Hippocampal formation (tissue), 2 donors: Measurements from ENCODE around the gene RTEL1.

Source experiments
- DNase-seq, 2 donors: peaks; one replicate each; lab custom pipeline; 2025; lab: John Stamatoyannopoulos, UW

Gene RTEL1

DNA sequence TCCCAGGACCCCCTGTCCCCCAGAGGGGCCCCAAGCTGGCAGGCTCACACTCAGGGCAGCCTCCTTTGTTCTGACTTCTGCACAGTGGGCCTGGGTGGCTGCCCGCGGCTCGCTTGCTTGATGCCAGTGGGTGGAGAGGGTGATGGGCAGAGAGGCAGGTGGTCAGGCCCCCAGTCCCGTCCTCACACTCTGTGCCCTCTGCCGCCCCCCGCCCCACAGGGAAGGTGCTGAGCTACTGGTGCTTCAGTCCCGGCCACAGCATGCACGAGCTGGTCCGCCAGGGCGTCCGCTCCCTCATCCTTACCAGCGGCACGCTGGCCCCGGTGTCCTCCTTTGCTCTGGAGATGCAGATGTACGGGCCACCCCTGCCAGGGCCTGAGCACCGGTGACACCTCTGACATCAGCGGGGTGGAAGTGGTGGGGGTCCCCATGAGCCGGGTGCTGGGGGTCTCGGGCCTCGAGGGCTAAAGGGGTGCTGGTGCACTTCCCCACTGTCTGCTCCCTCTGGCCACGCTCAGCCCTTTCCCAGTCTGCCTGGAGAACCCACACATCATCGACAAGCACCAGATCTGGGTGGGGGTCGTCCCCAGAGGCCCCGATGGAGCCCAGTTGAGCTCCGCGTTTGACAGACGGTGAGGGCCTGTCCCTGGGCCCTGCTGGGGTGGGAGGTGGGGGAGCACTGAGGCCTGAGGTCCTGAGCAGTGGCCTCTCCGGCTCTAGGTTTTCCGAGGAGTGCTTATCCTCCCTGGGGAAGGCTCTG, 29.5 kb downstream of the RTEL1 start:
- no peak for DNase-seq

DNA sequence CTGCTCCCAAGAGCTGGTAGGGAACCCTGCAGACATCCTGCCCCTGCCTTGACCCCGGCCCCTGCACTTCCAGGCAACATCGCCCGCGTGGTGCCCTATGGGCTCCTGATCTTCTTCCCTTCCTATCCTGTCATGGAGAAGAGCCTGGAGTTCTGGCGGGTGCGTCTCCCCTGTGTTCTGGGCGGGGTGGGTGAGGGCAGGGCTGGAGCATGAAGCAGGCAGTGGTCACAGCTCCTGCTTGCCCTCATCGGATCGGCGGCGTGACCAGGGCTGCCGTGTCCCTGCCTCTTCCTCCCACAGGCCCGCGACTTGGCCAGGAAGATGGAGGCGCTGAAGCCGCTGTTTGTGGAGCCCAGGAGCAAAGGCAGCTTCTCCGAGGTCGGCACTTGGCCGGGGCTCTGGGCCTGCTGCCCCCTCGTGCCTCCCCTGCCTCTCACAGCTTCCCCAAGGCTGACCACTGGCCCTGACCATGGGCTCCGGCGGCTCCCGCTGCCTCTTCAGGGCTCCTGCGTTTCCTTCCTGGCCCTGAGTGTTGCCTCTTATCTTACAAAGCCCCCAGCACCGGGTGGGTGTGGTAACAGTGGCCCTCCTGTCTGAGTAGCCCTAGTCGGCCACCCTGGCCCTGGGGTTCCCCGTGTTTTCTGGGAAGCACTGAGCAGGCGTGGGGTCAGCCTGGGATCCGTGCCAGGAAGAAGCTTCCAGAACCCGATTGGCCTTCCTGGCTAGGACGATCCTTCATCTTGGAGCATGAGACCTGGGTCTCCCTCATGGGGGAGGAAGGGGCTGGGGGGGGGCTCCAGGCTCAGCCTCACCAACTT, 30.3 kb downstream of the RTEL1 start:
- no peak for DNase-seq

DNA sequence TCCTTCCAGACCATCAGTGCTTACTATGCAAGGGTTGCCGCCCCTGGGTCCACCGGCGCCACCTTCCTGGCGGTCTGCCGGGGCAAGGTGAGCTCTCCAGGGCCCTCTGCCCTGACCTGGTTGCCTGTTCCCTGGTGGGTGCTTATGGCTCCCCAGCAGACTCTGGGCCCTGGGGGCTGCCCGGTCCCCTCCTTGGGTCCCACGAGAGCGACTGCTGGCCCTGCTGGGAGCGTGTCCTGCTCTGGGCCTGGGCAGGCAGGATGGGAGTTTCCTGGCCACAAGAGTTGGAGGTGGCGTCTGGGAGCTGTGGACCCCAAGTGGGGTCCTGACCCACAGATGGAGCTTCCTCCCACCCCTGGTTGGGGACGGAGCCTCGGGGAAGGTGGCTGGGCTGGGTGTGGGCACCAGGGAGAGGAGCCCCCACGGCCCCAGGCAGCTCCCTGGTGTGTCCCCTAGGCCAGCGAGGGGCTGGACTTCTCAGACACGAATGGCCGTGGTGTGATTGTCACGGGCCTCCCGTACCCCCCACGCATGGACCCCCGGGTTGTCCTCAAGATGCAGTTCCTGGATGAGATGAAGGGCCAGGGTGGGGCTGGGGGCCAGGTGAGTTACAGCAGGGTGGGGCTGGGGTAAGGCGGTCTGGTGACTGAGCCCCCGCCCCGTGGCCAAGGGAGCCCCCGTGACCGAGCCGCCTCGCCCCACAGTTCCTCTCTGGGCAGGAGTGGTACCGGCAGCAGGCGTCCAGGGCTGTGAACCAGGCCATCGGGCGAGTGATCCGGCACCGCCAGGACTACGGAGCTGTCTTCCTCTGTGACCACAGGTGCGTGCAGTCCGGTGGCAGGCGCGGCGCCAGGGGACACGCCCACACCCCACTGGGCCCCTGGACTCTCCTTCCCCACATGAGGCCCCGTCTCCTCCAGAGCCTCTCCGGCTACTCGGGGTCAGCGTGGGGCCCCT, 31.2 kb downstream of the RTEL1 start:
- DNase-seq, result no peak

DNA sequence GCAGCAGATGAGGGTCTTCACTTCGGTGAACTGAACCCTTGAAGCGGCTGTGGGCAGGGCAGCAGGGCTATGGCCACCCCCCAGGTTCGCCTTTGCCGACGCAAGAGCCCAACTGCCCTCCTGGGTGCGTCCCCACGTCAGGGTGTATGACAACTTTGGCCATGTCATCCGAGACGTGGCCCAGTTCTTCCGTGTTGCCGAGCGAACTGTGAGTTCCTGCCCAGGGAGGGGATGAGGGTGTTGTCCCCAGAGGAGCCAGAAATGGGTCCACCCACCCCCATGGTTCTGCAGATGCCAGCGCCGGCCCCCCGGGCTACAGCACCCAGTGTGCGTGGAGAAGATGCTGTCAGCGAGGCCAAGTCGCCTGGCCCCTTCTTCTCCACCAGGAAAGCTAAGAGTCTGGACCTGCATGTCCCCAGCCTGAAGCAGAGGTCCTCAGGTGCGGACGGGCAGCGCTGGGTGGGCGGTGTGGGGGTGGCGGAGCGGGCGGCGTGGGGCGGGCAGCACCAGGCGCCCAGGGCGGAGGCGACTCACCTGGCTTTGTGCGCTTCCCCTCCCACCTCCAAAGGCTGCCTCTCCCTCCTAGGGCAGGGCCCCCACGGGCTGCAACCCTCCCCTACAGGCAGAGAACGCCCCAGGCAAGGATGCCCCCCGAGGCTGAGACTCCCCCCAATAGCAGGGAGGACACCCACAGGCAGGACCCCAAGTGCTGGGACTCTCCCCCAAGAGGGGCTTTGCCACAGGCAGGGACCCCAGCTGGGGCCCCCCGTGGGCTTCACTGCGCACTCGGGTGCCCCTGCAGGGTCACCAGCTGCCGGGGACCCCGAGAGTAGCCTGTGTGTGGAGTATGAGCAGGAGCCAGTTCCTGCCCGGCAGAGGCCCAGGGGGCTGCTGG, 32.1 kb downstream of the RTEL1 start:
- DNase-seq, result no peak

DNA sequence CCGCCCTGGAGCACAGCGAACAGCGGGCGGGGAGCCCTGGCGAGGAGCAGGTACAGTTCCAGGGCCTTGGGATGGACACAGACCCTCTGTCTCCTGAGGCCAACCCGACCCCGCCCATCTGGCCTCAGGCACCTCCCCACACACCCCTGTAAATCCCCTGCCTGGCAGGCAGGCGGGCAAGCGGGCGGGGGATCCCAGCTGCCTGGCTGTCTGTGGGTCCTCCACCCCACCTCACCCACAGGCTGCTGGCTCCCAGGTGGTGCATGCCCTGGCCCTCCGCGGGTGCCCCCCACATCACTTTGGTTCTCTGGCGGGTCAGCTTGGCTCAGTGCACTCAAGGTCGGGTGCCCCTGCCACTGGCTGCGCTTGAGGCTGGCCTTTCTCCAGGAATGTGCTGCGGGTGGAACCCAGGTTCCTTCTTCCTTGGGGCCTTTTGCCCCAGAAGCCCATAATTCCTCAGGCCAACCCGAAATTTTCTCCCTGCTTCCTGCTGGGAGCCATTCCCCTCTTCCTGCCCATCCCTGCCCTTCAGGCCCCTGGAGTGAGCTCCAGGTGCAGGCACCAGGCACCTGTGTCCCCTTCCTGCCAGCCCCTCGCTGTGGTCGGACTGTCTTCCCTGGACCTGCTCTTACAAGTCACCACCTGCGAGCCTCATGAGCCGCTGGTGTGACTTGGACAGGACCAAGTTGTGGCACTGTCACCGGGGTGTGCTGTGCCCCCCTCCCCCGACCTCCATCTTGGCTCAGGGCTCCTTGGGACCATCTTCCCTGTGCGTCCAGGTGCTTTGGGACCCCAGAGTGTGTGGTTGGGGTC, 33.0 kb downstream of the RTEL1 start:
- DNase-seq, result no peak

- no peak for DNase-seq
Observed at GRCh38 chr20:63691711-63692435, 33.8 kb downstream of the RTEL1 start.

DNA sequence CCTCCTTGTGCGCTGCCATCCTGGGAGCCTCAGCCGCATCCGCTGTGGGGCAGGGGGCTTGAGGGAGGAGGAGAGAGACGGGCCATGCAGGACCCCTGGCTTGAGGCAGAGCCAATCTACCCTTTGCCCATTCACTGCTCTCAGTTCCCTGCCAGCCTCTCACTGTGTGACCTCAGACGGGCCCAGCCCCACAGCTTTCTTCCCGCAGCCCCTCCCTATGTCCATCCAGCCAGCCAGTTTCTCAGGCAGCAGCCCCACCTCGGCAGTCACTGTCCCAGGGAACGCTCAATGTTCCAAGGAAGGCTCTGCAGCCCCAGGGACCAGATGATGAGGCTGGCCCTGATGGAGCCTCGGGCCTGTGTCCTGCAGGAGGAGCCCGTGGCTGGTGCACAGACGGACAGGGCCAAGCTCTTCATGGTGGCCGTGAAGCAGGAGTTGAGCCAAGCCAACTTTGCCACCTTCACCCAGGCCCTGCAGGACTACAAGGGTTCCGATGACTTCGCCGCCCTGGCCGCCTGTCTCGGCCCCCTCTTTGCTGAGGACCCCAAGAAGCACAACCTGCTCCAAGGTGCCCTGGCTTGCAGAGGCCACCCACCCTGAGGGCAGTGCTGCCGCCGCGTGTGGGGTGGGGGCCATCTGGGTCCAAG, 34.4 kb downstream of the RTEL1 start:
- no peak for DNase-seq

DNA sequence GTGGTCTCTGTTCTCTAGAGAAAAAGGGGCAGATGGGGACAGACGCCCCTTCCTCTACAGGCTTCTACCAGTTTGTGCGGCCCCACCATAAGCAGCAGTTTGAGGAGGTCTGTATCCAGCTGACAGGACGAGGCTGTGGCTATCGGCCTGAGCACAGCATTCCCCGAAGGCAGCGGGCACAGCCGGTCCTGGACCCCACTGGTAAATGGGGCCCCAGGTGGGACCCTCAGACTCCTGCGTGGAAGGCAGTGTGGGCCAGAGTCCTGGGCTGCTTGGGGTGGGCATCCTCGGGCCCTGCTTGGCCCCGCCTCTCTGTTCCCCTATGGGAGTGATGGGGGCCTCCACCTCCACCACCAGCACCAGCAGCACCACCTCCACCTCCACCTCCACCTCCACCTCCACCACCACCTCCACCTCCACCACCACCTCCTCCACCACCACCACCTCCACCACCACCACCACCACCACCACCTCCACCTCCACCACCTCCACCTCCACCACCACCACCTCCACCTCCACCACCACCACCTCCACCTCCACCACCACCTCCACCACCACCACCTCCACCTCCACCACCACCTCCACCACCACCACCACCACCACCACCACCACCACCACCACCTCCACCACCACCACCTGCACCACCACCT, 35.1 kb downstream of the RTEL1 start:
- DNase-seq, result no peak

GRCh38 chr20:63693733-63694583, 35.8 kb downstream of the RTEL1 start:
- no peak for DNase-seq

DNA sequence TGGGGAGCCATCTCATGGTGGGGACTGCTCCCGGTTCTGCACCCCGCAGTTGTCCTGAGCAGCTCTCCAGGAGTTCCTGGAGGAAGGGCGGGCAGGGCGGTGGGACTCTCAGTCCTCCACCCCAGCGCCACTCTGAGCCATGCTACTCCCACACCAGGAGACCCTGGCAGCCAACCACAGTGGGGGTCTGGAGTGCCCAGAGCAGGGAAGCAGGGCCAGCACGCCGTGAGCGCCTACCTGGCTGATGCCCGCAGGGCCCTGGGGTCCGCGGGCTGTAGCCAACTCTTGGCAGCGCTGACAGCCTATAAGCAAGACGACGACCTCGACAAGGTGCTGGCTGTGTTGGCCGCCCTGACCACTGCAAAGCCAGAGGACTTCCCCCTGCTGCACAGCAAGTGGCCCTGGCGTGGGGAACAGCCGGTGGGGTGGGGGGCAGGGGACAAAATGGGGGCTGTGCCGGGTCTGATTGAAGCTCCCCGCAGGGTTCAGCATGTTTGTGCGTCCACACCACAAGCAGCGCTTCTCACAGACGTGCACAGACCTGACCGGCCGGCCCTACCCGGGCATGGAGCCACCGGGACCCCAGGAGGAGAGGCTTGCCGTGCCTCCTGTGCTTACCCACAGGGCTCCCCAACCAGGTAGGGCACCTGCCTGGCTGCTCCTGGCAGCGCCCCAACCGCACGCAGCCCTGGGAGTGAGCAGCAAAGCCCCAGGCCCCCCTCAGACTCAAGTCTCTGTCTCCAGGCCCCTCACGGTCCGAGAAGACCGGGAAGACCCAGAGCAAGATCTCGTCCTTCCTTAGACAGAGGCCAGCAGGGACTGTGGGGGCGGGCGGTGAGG, 36.7 kb downstream of the RTEL1 start:
- DNase-seq, result no peak

- DNase-seq, result no peak
Observed at GRCh38 chr20:63695424-63696305, 37.6 kb downstream of the RTEL1 start.

- no peak for DNase-seq
Observed at GRCh38 chr20:63696306-63696627, 38.2 kb downstream of the RTEL1 start.

DNA sequence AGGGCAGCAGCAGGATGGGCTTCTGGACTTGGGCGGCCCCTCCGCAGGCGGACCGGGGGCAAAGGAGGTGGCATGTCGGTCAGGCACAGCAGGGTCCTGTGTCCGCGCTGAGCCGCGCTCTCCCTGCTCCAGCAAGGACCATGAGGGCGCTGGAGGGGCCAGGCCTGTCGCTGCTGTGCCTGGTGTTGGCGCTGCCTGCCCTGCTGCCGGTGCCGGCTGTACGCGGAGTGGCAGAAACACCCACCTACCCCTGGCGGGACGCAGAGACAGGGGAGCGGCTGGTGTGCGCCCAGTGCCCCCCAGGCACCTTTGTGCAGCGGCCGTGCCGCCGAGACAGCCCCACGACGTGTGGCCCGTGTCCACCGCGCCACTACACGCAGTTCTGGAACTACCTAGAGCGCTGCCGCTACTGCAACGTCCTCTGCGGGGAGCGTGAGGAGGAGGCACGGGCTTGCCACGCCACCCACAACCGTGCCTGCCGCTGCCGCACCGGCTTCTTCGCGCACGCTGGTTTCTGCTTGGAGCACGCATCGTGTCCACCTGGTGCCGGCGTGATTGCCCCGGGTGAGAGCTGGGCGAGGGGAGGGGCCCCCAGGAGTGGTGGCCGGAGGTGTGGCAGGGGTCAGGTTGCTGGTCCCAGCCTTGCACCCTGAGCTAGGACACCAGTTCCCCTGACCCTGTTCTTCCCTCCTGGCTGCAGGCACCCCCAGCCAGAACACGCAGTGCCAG, 38.7 kb downstream of the RTEL1 start, which contains the start of gene TNFRSF6B:
Gene TNFRSF6B, plus strand, starts transcription at position 25 of the 729 bp plus-strand sequence. Its CDS starts 116 bp downstream, at position 141.
- no peak for DNase-seq

DNA sequence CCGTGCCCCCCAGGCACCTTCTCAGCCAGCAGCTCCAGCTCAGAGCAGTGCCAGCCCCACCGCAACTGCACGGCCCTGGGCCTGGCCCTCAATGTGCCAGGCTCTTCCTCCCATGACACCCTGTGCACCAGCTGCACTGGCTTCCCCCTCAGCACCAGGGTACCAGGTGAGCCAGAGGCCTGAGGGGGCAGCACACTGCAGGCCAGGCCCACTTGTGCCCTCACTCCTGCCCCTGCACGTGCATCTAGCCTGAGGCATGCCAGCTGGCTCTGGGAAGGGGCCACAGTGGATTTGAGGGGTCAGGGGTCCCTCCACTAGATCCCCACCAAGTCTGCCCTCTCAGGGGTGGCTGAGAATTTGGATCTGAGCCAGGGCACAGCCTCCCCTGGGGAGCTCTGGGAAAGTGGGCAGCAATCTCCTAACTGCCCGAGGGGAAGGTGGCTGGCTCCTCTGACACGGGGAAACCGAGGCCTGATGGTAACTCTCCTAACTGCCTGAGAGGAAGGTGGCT, 39.3 kb downstream of the RTEL1 start:
- DNase-seq, result no peak
